HEK293 (cell line): Measurements from ENCODE around the gene HEPACAM.

Experiments used
- CTCF ChIA-PET: fragments of 350-600 bp; formaldehyde crosslinking; extraction: SDS; loops from one replicate; lab custom pipeline; 2021; ENCODE audit warnings: antibody characterized with exemption; lab: Yijun Ruan, JAX
- POLR2A ChIA-PET: fragments of 300-600 bp; formaldehyde crosslinking; extraction: SDS; loops from one replicate; lab custom pipeline; 2020; ENCODE audit warnings: antibody characterized with exemption, inconsistent platforms; lab: Yijun Ruan, JAX
- H3K27ac ChIP-seq: fragments of 200-500 bp; sonication (Bioruptor generic); 2 replicates; pipeline ENCODE4 v1.5.1; 2014; ENCODE audit warnings: low read depth, low read length, control low read depth, inconsistent platforms; ENCODE audit errors: extremely low read depth
- H3K36me3 ChIP-seq, 2 experiments: fragments of 200-500 bp in 1 of 2; sonication (Bioruptor generic) in 1 of 2; 1 replicate in 1 of 2; 2 replicates in 1 of 2; pipeline ENCODE4 v1.5.1; 2014 to 2017; ENCODE audit warnings: inconsistent platforms in 2 of 2, low read length in 2 of 2; ENCODE audit not compliant: control insufficient read depth in 2 of 2, insufficient read depth in 1 of 2
- H3K4me1 ChIP-seq: fragments of 200-500 bp; sonication (Bioruptor generic); 2 replicates; pipeline ENCODE4 v1.5.1; 2014; ENCODE audit warnings: mild to moderate bottlenecking, low read length, inconsistent platforms; ENCODE audit not compliant: control insufficient read depth, insufficient read depth
- H3K4me3 ChIP-seq: 2 replicates; pipeline ENCODE4 v1.5.1; 2011; ENCODE audit warnings: low read depth, mild to moderate bottlenecking, control low read depth, low read length, moderate library complexity
- H3K9me3 ChIP-seq: fragments of 200-500 bp; sonication (Bioruptor generic); 2 replicates; pipeline ENCODE4 v1.5.1; 2014; ENCODE audit warnings: low read depth, low read length, inconsistent platforms; ENCODE audit not compliant: control insufficient read depth, insufficient read depth
- FEZF1 ChIP-seq: fragments of 450-650 bp; formaldehyde crosslinking; IDR thresholded peaks from 2 replicates; pipeline ENCODE4 v1.5.1; 2016; ENCODE audit warnings: missing biosample characterization, missing genetic modification characterization
- IKZF3 ChIP-seq: fragments of 450-650 bp; IDR thresholded peaks from 2 replicates; pipeline ENCODE4 v1.5.0; 2018; ENCODE audit warnings: missing biosample characterization, mild to moderate bottlenecking, missing genetic modification characterization, moderate library complexity
- PRDM1 ChIP-seq: fragments of 450-650 bp; formaldehyde crosslinking; IDR thresholded peaks from 2 replicates; pipeline ENCODE4; 2016; ENCODE audit warnings: missing biosample characterization, missing genetic modification characterization
- REPIN1 ChIP-seq: fragments of 450-650 bp; formaldehyde crosslinking; IDR thresholded peaks from 2 replicates; pipeline ENCODE4 v1.5.1; 2017; ENCODE audit warnings: missing biosample characterization, missing genetic modification characterization, low read depth
- ZBTB1 ChIP-seq: fragments of 450-650 bp; formaldehyde crosslinking; IDR thresholded peaks from 2 replicates; pipeline ENCODE4 v1.5.1; 2016; ENCODE audit warnings: missing biosample characterization, missing genetic modification characterization
- ZNF146 ChIP-seq: fragments of 450-650 bp; formaldehyde crosslinking; IDR thresholded peaks from 2 replicates; pipeline ENCODE4 v1.5.1; 2016; ENCODE audit warnings: missing biosample characterization, missing genetic modification characterization
- ZNF157 ChIP-seq: fragments of 450-650 bp; formaldehyde crosslinking; IDR thresholded peaks from 2 replicates; pipeline ENCODE4 v1.5.1; 2016; ENCODE audit warnings: missing biosample characterization, missing genetic modification characterization
- ZNF239 ChIP-seq: fragments of 450-650 bp; formaldehyde crosslinking; IDR thresholded peaks from 2 replicates; pipeline ENCODE4 v1.5.1; 2016; ENCODE audit warnings: missing biosample characterization, missing genetic modification characterization
- ZNF530 ChIP-seq: fragments of 450-650 bp; formaldehyde crosslinking; IDR thresholded peaks from 2 replicates; pipeline ENCODE4 v1.5.1; 2016; ENCODE audit warnings: low read depth, missing biosample characterization, missing genetic modification characterization
- ZNF561 ChIP-seq: fragments of 450-650 bp; IDR thresholded peaks from 2 replicates; pipeline ENCODE4 v1.5.1; 2018; ENCODE audit warnings: missing biosample characterization, missing genetic modification characterization, borderline replicate concordance
- ZNF629 ChIP-seq: fragments of 450-650 bp; formaldehyde crosslinking; IDR thresholded peaks from 2 replicates; pipeline ENCODE4 v1.5.1; 2017; ENCODE audit warnings: missing biosample characterization, missing genetic modification characterization
- ZNF664 ChIP-seq: fragments of 450-650 bp; formaldehyde crosslinking; IDR thresholded peaks from 2 replicates; pipeline ENCODE4 v1.5.1; 2016; ENCODE audit warnings: missing biosample characterization, missing genetic modification characterization
- ZNF747 ChIP-seq: fragments of 450-650 bp; formaldehyde crosslinking; IDR thresholded peaks from 2 replicates; pipeline ENCODE4 v1.5.1; 2016; ENCODE audit warnings: missing biosample characterization, missing genetic modification characterization
- TF ChIP-seq, protein P1 (sequence below): fragments of 450-650 bp; formaldehyde crosslinking; IDR thresholded peaks from 2 replicates; pipeline ENCODE4 v1.5.1; 2016; ENCODE audit warnings: missing biosample characterization, missing genetic modification characterization
- TF ChIP-seq, protein P2 (sequence below): fragments of 450-650 bp; formaldehyde crosslinking; IDR thresholded peaks from 2 replicates; pipeline ENCODE4 v1.5.1; 2017; ENCODE audit warnings: missing biosample characterization, missing genetic modification characterization
- TF ChIP-seq, protein P3 (sequence below): fragments of 450-650 bp; formaldehyde crosslinking; IDR thresholded peaks from 2 replicates; pipeline ENCODE4 v1.5.1; 2017; ENCODE audit warnings: missing biosample characterization, missing genetic modification characterization
- TF ChIP-seq, protein P4 (sequence below): fragments of 450-650 bp; formaldehyde crosslinking; IDR thresholded peaks from 2 replicates; pipeline ENCODE4 v1.5.1; 2016; ENCODE audit warnings: missing biosample characterization, missing genetic modification characterization, low read depth
- TF ChIP-seq, protein P5 (sequence below): fragments of 450-650 bp; formaldehyde crosslinking; IDR thresholded peaks from 2 replicates; pipeline ENCODE4; 2016; ENCODE audit warnings: missing biosample characterization, missing genetic modification characterization
- TF ChIP-seq, protein P6 (sequence below): fragments of 450-650 bp; formaldehyde crosslinking; IDR thresholded peaks from 2 replicates; pipeline ENCODE4 v1.5.1; 2016; ENCODE audit warnings: missing biosample characterization, missing genetic modification characterization

Gene HEPACAM

DNA sequence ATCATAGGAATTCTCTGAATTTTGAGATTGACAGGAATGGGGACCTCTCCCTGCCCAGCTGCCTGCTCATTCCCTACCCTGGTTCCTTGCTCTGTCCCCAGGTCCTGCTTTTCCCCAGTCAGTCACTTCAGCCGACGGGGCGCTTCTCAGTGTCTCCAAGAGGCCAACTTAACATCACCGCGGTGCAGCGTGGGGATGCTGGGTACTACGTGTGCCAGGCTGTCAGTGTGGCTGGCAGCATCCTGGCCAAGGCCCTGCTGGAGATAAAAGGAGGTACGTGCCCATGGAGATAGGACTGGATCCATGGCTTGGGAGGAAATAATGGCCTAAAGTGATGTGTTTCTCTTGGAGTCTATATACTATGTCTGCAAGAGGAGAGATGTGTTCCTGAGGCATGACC lies 63.6 kb downstream of the HEPACAM start:
- ChIA-PET CTCF (interaction anchor here (1.2 kb wide), 1 partner anchor 34 kb away, joined by 3 read pairs; no protein-coding TSS in a partner anchor), POLR2A (no interaction called here)
- Histone ChIP-seq H3K36me3 (no peaks in the 10 kb centered on the region), H3K4me3 (no peak overlapping the region), H3K9me3 (no peaks in the 10 kb centered on the region), H3K27ac (no peak overlapping the region), H3K4me1 (no peaks in the 10 kb centered on the region)
- TF ChIP-seq, protein P1, sequence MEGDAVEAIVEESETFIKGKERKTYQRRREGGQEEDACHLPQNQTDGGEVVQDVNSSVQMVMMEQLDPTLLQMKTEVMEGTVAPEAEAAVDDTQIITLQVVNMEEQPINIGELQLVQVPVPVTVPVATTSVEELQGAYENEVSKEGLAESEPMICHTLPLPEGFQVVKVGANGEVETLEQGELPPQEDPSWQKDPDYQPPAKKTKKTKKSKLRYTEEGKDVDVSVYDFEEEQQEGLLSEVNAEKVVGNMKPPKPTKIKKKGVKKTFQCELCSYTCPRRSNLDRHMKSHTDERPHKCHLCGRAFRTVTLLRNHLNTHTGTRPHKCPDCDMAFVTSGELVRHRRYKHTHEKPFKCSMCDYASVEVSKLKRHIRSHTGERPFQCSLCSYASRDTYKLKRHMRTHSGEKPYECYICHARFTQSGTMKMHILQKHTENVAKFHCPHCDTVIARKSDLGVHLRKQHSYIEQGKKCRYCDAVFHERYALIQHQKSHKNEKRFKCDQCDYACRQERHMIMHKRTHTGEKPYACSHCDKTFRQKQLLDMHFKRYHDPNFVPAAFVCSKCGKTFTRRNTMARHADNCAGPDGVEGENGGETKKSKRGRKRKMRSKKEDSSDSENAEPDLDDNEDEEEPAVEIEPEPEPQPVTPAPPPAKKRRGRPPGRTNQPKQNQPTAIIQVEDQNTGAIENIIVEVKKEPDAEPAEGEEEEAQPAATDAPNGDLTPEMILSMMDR (tag by site-specific recombination), result no peak
- TF ChIP-seq ZNF664 (tag by site-specific recombination), result no peak
- TF ChIP-seq ZNF530 (tag by site-specific recombination), result no peak
- TF ChIP-seq REPIN1 (tag by site-specific recombination), result no peak
- TF ChIP-seq, protein P2, sequence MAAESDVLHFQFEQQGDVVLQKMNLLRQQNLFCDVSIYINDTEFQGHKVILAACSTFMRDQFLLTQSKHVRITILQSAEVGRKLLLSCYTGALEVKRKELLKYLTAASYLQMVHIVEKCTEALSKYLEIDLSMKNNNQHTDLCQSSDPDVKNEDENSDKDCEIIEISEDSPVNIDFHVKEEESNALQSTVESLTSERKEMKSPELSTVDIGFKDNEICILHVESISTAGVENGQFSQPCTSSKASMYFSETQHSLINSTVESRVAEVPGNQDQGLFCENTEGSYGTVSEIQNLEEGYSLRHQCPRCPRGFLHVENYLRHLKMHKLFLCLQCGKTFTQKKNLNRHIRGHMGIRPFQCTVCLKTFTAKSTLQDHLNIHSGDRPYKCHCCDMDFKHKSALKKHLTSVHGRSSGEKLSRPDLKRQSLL (tag by site-specific recombination), result no peak
- TF ChIP-seq ZNF629 (tag by site-specific recombination), result no peak
- no peak for TF ChIP-seq ZNF239 (tag by site-specific recombination)
- no peak for TF ChIP-seq ZNF561 (tag by site-specific recombination)
- no peak for TF ChIP-seq FEZF1
- TF ChIP-seq ZNF747 (tag by site-specific recombination), result no peak
- no peak for TF ChIP-seq ZBTB1 (tag by site-specific recombination)
- TF ChIP-seq, protein P3, sequence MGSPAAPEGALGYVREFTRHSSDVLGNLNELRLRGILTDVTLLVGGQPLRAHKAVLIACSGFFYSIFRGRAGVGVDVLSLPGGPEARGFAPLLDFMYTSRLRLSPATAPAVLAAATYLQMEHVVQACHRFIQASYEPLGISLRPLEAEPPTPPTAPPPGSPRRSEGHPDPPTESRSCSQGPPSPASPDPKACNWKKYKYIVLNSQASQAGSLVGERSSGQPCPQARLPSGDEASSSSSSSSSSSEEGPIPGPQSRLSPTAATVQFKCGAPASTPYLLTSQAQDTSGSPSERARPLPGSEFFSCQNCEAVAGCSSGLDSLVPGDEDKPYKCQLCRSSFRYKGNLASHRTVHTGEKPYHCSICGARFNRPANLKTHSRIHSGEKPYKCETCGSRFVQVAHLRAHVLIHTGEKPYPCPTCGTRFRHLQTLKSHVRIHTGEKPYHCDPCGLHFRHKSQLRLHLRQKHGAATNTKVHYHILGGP, result no peak
- no peak for TF ChIP-seq IKZF3 (tag by site-specific recombination)
- no peak for TF ChIP-seq ZNF146
- TF ChIP-seq PRDM1 (tag by site-specific recombination), result no peak
- TF ChIP-seq ZNF157 (tag by site-specific recombination), result no peak
- TF ChIP-seq, protein P4, sequence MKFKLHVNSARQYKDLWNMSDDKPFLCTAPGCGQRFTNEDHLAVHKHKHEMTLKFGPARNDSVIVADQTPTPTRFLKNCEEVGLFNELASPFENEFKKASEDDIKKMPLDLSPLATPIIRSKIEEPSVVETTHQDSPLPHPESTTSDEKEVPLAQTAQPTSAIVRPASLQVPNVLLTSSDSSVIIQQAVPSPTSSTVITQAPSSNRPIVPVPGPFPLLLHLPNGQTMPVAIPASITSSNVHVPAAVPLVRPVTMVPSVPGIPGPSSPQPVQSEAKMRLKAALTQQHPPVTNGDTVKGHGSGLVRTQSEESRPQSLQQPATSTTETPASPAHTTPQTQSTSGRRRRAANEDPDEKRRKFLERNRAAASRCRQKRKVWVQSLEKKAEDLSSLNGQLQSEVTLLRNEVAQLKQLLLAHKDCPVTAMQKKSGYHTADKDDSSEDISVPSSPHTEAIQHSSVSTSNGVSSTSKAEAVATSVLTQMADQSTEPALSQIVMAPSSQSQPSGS, result no peak
- TF ChIP-seq, protein P5, sequence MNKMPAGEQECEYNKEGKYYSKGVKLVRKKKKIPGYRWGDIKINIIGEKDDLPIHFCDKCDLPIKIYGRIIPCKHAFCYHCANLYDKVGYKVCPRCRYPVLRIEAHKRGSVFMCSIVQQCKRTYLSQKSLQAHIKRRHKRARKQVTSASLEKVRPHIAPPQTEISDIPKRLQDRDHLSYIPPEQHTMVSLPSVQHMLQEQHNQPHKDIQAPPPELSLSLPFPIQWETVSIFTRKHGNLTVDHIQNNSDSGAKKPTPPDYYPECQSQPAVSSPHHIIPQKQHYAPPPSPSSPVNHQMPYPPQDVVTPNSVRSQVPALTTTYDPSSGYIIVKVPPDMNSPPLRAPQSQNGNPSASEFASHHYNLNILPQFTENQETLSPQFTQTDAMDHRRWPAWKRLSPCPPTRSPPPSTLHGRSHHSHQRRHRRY (tag by site-specific recombination), result no peak
- TF ChIP-seq, protein P6, sequence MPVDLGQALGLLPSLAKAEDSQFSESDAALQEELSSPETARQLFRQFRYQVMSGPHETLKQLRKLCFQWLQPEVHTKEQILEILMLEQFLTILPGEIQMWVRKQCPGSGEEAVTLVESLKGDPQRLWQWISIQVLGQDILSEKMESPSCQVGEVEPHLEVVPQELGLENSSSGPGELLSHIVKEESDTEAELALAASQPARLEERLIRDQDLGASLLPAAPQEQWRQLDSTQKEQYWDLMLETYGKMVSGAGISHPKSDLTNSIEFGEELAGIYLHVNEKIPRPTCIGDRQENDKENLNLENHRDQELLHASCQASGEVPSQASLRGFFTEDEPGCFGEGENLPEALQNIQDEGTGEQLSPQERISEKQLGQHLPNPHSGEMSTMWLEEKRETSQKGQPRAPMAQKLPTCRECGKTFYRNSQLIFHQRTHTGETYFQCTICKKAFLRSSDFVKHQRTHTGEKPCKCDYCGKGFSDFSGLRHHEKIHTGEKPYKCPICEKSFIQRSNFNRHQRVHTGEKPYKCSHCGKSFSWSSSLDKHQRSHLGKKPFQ (tag by site-specific recombination), result no peak
